ENCODE data around the gene KHSRP.

KHSRP gene

GRCh38 chr19:6451583-6452222 is 27.1 kb upstream of the KHSRP start:
- H3K4me3 ChIP-seq (ENCODE audit: low read depth, low read length) = no peak overlapping the region
- no peak for TF ChIP-seq CTCF (IDR thresholded peaks at IDR 0.05; ENCODE audit: low read depth, low read length)

GRCh38 chr19:6450166-6450565 is 25.6 kb upstream of the KHSRP start:
- no peak for TF ChIP-seq CTCF (IDR thresholded peaks at IDR 0.05; ENCODE audit: low read depth, low read length)
- no peak overlapping the region for H3K4me3 ChIP-seq (ENCODE audit: low read depth, low read length)

- no peak overlapping the region for H3K4me3 ChIP-seq (ENCODE audit: low read depth, low read length)
- no peak for TF ChIP-seq CTCF (IDR thresholded peaks at IDR 0.05; ENCODE audit: low read depth, low read length)
Observed at GRCh38 chr19:6448045-6448444, 23.4 kb upstream of the KHSRP start.

DNA sequence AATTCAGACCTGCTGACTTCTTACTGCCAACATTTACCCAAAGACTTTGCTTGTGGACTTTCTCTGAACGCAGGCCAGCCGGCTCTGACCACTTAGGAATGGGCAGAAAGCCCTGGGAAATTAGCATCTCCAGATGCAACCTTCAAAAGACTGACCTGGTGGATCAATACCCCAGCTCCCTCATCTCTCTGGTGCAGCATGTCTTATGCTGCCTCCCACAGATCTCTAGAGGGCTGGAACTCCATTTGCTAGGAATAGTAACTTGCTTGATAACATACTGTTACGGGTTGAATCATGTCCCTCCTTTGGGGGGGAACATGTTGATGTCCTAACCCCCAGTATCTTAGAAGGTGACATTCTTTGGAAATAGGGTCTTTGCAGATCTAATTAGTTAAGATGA is 21.8 kb upstream of the KHSRP start:
- no peak for TF ChIP-seq CTCF (IDR thresholded peaks at IDR 0.05; ENCODE audit: low read depth, low read length)
- H3K4me3 ChIP-seq (ENCODE audit: low read depth, low read length) = no peak overlapping the region

- no peak for TF ChIP-seq CTCF (IDR thresholded peaks at IDR 0.05; ENCODE audit: low read depth, low read length)
- H3K4me3 ChIP-seq (ENCODE audit: low read depth, low read length) = no peak overlapping the region
Observed at GRCh38 chr19:6443986-6444385, 19.4 kb upstream of the KHSRP start.

- H3K4me3 ChIP-seq (ENCODE audit: low read depth, low read length) = no peak overlapping the region
- no peak for TF ChIP-seq CTCF (IDR thresholded peaks at IDR 0.05; ENCODE audit: low read depth, low read length)
Observed at GRCh38 chr19:6442087-6442688, 17.6 kb upstream of the KHSRP start.

GRCh38 chr19:6440905-6441304 is 16.3 kb upstream of the KHSRP start:
- no peak for TF ChIP-seq CTCF (IDR thresholded peaks at IDR 0.05; ENCODE audit: low read depth, low read length)

More at GRCh38 chr19:6440905-6441304, 16.3 kb upstream of the KHSRP start:
- H3K4me3 ChIP-seq (ENCODE audit: low read depth, low read length) = no peak overlapping the region

Data from WI38 (cell line).